Activated CD8-positive, alpha-beta memory T cell treated with anti-CD3 and anti-CD28 coated beads, Interleukin-2, amount 50 U/mL, for 48 hours (primary cell): ENCODE data around the gene UNC5C.

ENCODE experiments used
- DNase-seq: peaks from one replicate; pipeline ENCODE4 v3.0.0-alpha.2; 2020

UNC5C gene

GRCh38 chr4:95546221-95546620, 2.6 kb downstream of the UNC5C start:
- no peak for DNase-seq

- no peak for DNase-seq
Observed at GRCh38 chr4:95545546-95545945, 3.2 kb downstream of the UNC5C start.

GRCh38 chr4:95544113-95545103, 4.4 kb downstream of the UNC5C start:
- no peak for DNase-seq

- no peak for DNase-seq
Observed at GRCh38 chr4:95541889-95542607, 6.7 kb downstream of the UNC5C start.

GRCh38 chr4:95541094-95541493, 7.7 kb downstream of the UNC5C start:
- no peak for DNase-seq

- DNase-seq = no peak
Observed at GRCh38 chr4:95540227-95540626, 8.5 kb downstream of the UNC5C start.

GRCh38 chr4:95539106-95539505, 9.7 kb downstream of the UNC5C start:
- no peak for DNase-seq

GRCh38 chr4:95537863-95538488, 10.8 kb downstream of the UNC5C start:
- no peak for DNase-seq

- DNase-seq = no peak
Observed at GRCh38 chr4:95537191-95537590, 11.6 kb downstream of the UNC5C start.

- no peak for DNase-seq
Observed at GRCh38 chr4:95536650-95537049, 12.1 kb downstream of the UNC5C start.

- DNase-seq = no peak
Observed at GRCh38 chr4:95535180-95535579, 13.6 kb downstream of the UNC5C start.

GRCh38 chr4:95534032-95534431, 14.7 kb downstream of the UNC5C start:
- DNase-seq = no peak

GRCh38 chr4:95533254-95533653, 15.5 kb downstream of the UNC5C start:
- no peak for DNase-seq

GRCh38 chr4:95532305-95532704, 16.5 kb downstream of the UNC5C start:
- no peak for DNase-seq

GRCh38 chr4:95531141-95531540, 17.6 kb downstream of the UNC5C start:
- DNase-seq = no peak

GRCh38 chr4:95529946-95530345, 18.8 kb downstream of the UNC5C start:
- DNase-seq = no peak

- DNase-seq = no peak
Observed at GRCh38 chr4:95528388-95528948, 20.3 kb downstream of the UNC5C start.

GRCh38 chr4:95526075-95526474, 22.7 kb downstream of the UNC5C start:
- DNase-seq = no peak

GRCh38 chr4:95524729-95525128, 24.0 kb downstream of the UNC5C start:
- DNase-seq = no peak

GRCh38 chr4:95524184-95524583, 24.6 kb downstream of the UNC5C start:
- DNase-seq = no peak

- no peak for DNase-seq
Observed at GRCh38 chr4:95522682-95523530, 25.9 kb downstream of the UNC5C start.
